GM12878 (cell line): ENCODE results near the gene PDS5A. TPM values are rescaled to one million over a fixed set of nuclear protein-coding genes. Genes with fewer than 3 reads are reported as not detected.

Experiments used
- BCL11A ChIP-seq: IDR thresholded peaks from 2 replicates; pipeline ENCODE4 v1.6.1; 2011; ENCODE audit warnings: low read depth, low read length
- GABPA ChIP-seq: IDR thresholded peaks from 2 replicates; pipeline ENCODE4 v1.6.1; 2014; ENCODE audit warnings: antibody characterized with exemption, low read depth, mild to moderate bottlenecking, inconsistent platforms
- NFYB ChIP-seq: IDR thresholded peaks from 2 replicates; pipeline ENCODE4 v1.6.1; 2011; ENCODE audit warnings: low read depth, mild to moderate bottlenecking, low read length, improper control_type of control experiment, moderate library complexity; ENCODE audit not compliant: insufficient read depth
- NKRF ChIP-seq: fragments of 450-650 bp; conservative IDR thresholded peaks from 2 replicates; pipeline ENCODE4 v1.6.1; 2017; ENCODE audit warnings: mild to moderate bottlenecking, moderate library complexity
- PBX3 ChIP-seq: IDR thresholded peaks from 2 replicates; pipeline ENCODE4 v1.6.1; 2011; ENCODE audit warnings: mild to moderate bottlenecking, low read depth, low read length, moderate library complexity; ENCODE audit not compliant: insufficient replicate concordance
- PRDM15 ChIP-seq: fragments of 450-650 bp; formaldehyde crosslinking; IDR thresholded peaks from 2 replicates; pipeline ENCODE4 v1.4.0; 2020; ENCODE audit warnings: mild to moderate bottlenecking, moderate library complexity
- SMAD1 ChIP-seq: fragments of 450-650 bp; IDR thresholded peaks from 2 replicates; pipeline ENCODE4 v1.6.1; 2018; ENCODE audit warnings: mild to moderate bottlenecking, low read depth; ENCODE audit not compliant: partially characterized antibody
- SREBF1 ChIP-seq: IDR thresholded peaks from 2 replicates; pipeline ENCODE4 v1.6.1; 2012; ENCODE audit warnings: mild to moderate bottlenecking, low read length
- SRF ChIP-seq, 2 experiments: IDR thresholded peaks; 2 replicates each; pipeline ENCODE4 v1.6.1; 2011; ENCODE audit warnings: low read depth in 2 of 2, low read length in 2 of 2, mild to moderate bottlenecking in 1 of 2, moderate library complexity in 1 of 2
- STAT1 ChIP-seq: fragments of 450-650 bp; conservative IDR thresholded peaks from 2 replicates; pipeline ENCODE4 v1.6.1; 2014; ENCODE audit warnings: antibody characterized with exemption, mild to moderate bottlenecking
- USF1 ChIP-seq: IDR thresholded peaks from 2 replicates; pipeline ENCODE4 v1.6.1; 2011; ENCODE audit warnings: borderline replicate concordance, low read depth, mild to moderate bottlenecking, moderate library complexity, mixed read lengths, low read length; ENCODE audit not compliant: insufficient read depth; ENCODE audit errors: extremely low read length
- ZNF207 ChIP-seq: fragments of 450-650 bp; IDR thresholded peaks from 2 replicates; pipeline ENCODE4 v1.6.1; 2014; ENCODE audit warnings: antibody characterized with exemption, mild to moderate bottlenecking, borderline replicate concordance
- ZZZ3 ChIP-seq: IDR thresholded peaks from 2 replicates; pipeline ENCODE4 v1.6.1; 2011; ENCODE audit warnings: low read depth; ENCODE audit not compliant: control insufficient read depth, insufficient read length
- polyA plus RNA-seq, 11 experiments: library from polyadenylated mRNA; depleted of rRNA in 4 of 11; unstranded in 6 of 11; stranded (reverse) in 5 of 11; fragments of >200 nt; fragmentation: Nextera tagmentation in 4 of 11; fragmentation: Illumina TruSeq in 1 of 11; extraction: Ambion mirVana in 4 of 11; extraction: Trizol in 1 of 11; gene quantifications; 1 replicate in 1 of 11; 2 replicates in 10 of 11; pipeline versions ENCODE4 v1.2.1 to v1.2.3, GENCODE V29; 2011 to 2016; ENCODE audit warnings: inconsistent platforms in 2 of 11, missing spikeins in 2 of 11, low read depth in 1 of 11
- total RNA-seq, 4 experiments: library from RNA; depleted of rRNA in 3 of 4; stranded (reverse); fragments of >200 nt in 3 of 4; fragmentation: Illumina TruSeq in 1 of 4; extraction: Trizol in 1 of 4; gene quantifications; 2 replicates each; pipeline versions ENCODE4 v1.2.1 to v1.2.3, GENCODE V29; 2013 to 2021

Gene PDS5A
- total and polyA plus RNA-seq, 10 of the 15 experiments (the other 5 are each of a cell fraction or from before 2014, with no cell fraction given), result 13.7 to 69.7 (median 52.3) TPM

- TF ChIP-seq PBX3 (no peak), BCL11A (no peak), ZZZ3 (no peak), SMAD1 (no peak), NKRF (no peak), STAT1 (no peak), NFYB (no peak), GABPA (no peak), SREBF1 (no peak), ZNF207 (no peak), PRDM15 (CRISPR knock-in tag) (no peak), SRF (IDR thresholded peaks at IDR 0.05; ENCODE audit: low read depth in 2 of 2, low read length in 2 of 2) (no peak), USF1 (no peak)
Measured at GRCh38 chr4:39933671-39934590, 43.8 kb downstream of the PDS5A start (continued).
